Subcutaneous abdominal adipose tissue (tissue), 5 donors: ENCODE results near the gene CNIH1.

Source experiments
- H3K27ac ChIP-seq: one replicate; pipeline ENCODE4 v1.7.0; 2013; ENCODE audit warnings: low read depth, mild to moderate bottlenecking, inconsistent platforms, low read length, moderate library complexity
- H3K27me3 ChIP-seq, 5 donors: one replicate each; pipeline ENCODE4 v1.7.0; 2013; ENCODE audit warnings: low read length in 5 of 5, inconsistent platforms in 1 of 5; ENCODE audit not compliant: control insufficient read depth in 5 of 5, insufficient read depth in 4 of 5
- H3K36me3 ChIP-seq, 5 donors: one replicate each; pipeline ENCODE4 v1.7.0; 2013; ENCODE audit warnings: low read length in 5 of 5; ENCODE audit not compliant: control insufficient read depth in 5 of 5, insufficient read depth in 5 of 5
- H3K4me1 ChIP-seq, 5 donors: one replicate each; pipeline ENCODE4 v1.7.0; 2013; ENCODE audit warnings: low read length in 5 of 5, mild to moderate bottlenecking in 3 of 5, moderate library complexity in 1 of 5; ENCODE audit not compliant: control insufficient read depth in 5 of 5, insufficient read depth in 5 of 5
- H3K4me3 ChIP-seq, 5 donors: one replicate each; pipeline ENCODE4 v1.7.0; 2013; ENCODE audit warnings: low read length in 5 of 5, low read depth in 1 of 5
- H3K9ac ChIP-seq, 5 donors: one replicate each; pipeline ENCODE4 v1.7.0; 2013; ENCODE audit warnings: low read length in 5 of 5, mild to moderate bottlenecking in 4 of 5, moderate library complexity in 3 of 5
- H3K9me3 ChIP-seq, 5 donors: one replicate each; pipeline ENCODE4 v1.7.0; 2013; ENCODE audit warnings: low read length in 5 of 5; ENCODE audit not compliant: control insufficient read depth in 5 of 5
- donor health status: healthy.
- donor health status: healthy.
- donor health status: healthy.
- donor health status: healthy.
- donor health status: healthy.

The CNIH1 gene

GRCh38 chr14:54483073-54483745, 42.0 kb upstream of the CNIH1 start:
- peaks cover 4 to 36% (median 20%) of the 10 kb centered on the region in 5 donors for H3K4me1 ChIP-seq
- H3K9ac ChIP-seq: no peak overlapping the region
- peaks cover 13 to 32% (median 17%) of the 10 kb centered on the region in 5 donors for H3K36me3 ChIP-seq
- H3K4me3 ChIP-seq: no peak overlapping the region
- no peak overlapping the region for H3K27ac ChIP-seq
- no peaks in the 10 kb centered on the region for H3K27me3 ChIP-seq
- H3K9me3 ChIP-seq: no peaks in the 10 kb centered on the region

- Histone ChIP-seq H3K27me3 (no peaks in the 10 kb centered on the region), H3K4me3 (no peak overlapping the region), H3K9ac (no peak overlapping the region), H3K36me3 (peaks cover 16 to 45% (median 19%) of the 10 kb centered on the region in 5 donors), H3K9me3 (no peaks in the 10 kb centered on the region), H3K27ac (no peak overlapping the region), H3K4me1 (peaks cover 1 to 23% (median 8%) of the 10 kb centered on the region in 5 donors)
These were observed 40.5 kb upstream of the CNIH1 start for GRCh38 chr14:54481695-54482094.

GRCh38 chr14:54480830-54481562, 39.8 kb upstream of the CNIH1 start:
- Histone ChIP-seq H3K4me3 (no peak overlapping the region), H3K27ac (no peak overlapping the region), H3K4me1 (peaks cover 0 to 19% (median 5%) of the 10 kb centered on the region in 5 donors), H3K9ac (no peak overlapping the region), H3K9me3 (no peaks in the 10 kb centered on the region), H3K27me3 (no peaks in the 10 kb centered on the region), H3K36me3 (peaks cover 16 to 46% (median 19%) of the 10 kb centered on the region in 5 donors)

- Histone ChIP-seq H3K4me3 (no peak overlapping the region), H3K36me3 (peaks cover 16 to 46% (median 22%) of the 10 kb centered on the region in 5 donors), H3K27ac (no peak overlapping the region), H3K27me3 (no peaks in the 10 kb centered on the region), H3K9ac (peak overlapping the region in 1 of 5 donors; percentile 32), H3K9me3 (no peaks in the 10 kb centered on the region), H3K4me1 (peaks cover 0 to 24% (median 7%) of the 10 kb centered on the region in 5 donors)
These were observed 37.6 kb upstream of the CNIH1 start for GRCh38 chr14:54478636-54479215.

DNA sequence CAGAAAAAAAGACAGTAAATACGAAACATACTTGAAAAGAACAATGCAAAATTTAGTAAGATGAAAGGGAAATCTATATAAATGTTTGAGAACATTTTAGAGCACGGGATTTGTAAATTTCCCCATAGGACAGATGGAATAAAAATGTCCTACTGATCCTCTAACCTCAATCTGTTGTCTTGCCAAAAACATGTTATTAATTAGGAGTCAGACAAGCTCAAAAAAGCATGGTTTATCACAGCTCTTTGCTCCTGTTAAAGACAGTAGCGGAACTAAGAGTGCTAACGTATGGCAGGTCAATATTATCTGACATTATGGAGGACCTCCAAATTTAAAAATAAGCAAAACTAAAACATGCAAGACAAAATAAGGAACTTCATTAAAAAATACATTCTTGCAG, 34.7 kb upstream of the CNIH1 start:
- no peak overlapping the region for H3K27ac ChIP-seq
- peaks cover 0 to 26% (median 7%) of the 10 kb centered on the region in 5 donors for H3K4me1 ChIP-seq
- H3K9me3 ChIP-seq: no peaks in the 10 kb centered on the region
- no peak overlapping the region for H3K4me3 ChIP-seq
- H3K36me3 ChIP-seq: peaks cover 12 to 32% (median 21%) of the 10 kb centered on the region in 5 donors
- no peak overlapping the region for H3K9ac ChIP-seq
- H3K27me3 ChIP-seq: no peaks in the 10 kb centered on the region

DNA sequence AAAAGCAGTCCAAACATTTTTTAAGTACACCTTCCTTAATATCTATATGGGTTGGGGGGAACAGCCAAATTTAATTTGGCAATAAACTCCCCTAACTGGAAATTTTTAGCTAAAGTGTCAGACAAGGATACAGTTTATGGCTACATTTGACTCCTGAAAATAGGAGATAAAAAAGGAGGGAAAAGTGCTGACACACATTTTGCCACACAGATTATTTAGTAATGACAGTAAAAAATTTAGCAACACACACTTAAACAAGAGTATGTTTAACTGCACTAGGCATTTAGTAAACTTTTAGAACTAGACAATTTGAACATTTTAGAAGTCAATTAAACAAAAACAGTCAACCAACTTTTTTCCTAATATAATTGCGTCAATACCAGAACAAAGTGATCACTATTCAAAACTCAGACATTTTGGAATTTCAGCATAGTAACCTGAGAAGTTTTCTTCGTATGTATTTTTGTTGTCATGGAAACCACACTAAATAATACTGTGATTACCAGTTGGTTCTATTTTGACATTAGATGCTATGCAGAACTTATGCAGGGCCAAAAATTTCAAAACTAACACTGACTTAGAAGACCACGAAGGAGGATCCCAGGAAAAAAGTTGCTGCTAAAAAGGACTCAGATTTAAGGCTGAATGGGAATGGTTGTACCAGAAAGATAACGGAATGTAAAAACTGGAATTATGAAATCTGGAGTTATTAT, 34.2 kb upstream of the CNIH1 start:
- Histone ChIP-seq H3K4me1 (peaks cover 0 to 26% (median 7%) of the 10 kb centered on the region in 5 donors), H3K9me3 (no peaks in the 10 kb centered on the region), H3K9ac (no peak overlapping the region), H3K36me3 (peaks cover 14 to 36% (median 26%) of the 10 kb centered on the region in 5 donors), H3K4me3 (no peak overlapping the region), H3K27ac (peak overlapping the region; percentile 15), H3K27me3 (no peaks in the 10 kb centered on the region)

DNA sequence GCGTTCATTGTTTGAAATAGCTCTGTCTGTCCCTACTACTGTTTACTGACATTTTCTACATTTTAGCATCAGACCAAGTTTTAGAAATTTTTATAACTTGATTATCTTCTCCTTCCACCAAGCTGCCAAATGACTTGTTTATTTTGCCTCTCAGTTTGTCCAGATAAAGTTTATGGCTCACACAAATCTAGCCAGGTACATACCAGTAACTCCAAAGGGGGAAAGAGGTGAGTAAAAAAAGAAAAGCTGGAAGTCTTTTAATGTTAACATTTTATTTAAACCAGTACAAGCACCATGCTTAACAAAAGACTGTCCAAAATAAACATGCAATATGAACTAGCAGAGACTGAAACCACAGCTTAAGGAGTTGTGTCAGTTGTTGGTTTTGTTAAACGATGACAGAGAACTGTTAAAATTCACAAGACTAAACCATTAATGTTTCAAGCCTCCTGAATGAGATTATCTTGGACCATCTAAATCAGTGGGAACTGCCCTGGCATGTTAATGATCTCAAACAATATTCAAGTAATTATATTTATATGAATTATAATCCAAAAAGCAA, 33.1 kb upstream of the CNIH1 start:
- peaks cover 14 to 32% (median 24%) of the 10 kb centered on the region in 5 donors for H3K36me3 ChIP-seq
- H3K27ac ChIP-seq: no peak overlapping the region
- no peak overlapping the region for H3K4me3 ChIP-seq
- H3K27me3 ChIP-seq: no peaks in the 10 kb centered on the region
- H3K9me3 ChIP-seq: no peaks in the 10 kb centered on the region
- no peak overlapping the region for H3K9ac ChIP-seq
- peaks cover 0 to 26% (median 7%) of the 10 kb centered on the region in 5 donors for H3K4me1 ChIP-seq

DNA sequence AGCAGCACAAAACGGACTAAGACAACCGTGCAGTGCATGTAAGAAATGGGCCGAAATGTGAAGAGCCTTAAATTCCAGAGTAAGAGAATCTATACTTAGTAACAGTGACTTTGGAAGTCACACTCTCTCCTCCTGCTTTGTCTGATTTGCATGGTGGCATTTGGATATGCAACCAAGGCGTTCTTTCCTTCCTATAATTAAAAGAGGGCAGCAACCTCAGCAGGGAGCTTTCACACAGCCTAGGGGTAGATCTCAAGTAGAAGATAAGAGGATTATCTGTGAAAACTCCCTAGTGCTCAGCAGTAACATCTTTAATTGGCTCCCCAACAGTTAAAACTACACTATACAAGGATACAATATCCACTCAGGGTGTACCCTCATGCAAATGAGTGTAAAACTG, 31.1 kb upstream of the CNIH1 start:
- Histone ChIP-seq H3K4me3 (no peak overlapping the region), H3K9ac (no peak overlapping the region), H3K36me3 (peaks cover 8 to 29% (median 11%) of the 10 kb centered on the region in 5 donors), H3K9me3 (peaks cover 3 to 7% (median 4%) of the 10 kb centered on the region in 5 donors), H3K27me3 (no peaks in the 10 kb centered on the region), H3K4me1 (peaks cover 0 to 18% (median 3%) of the 10 kb centered on the region in 5 donors), H3K27ac (no peak overlapping the region)

- peaks cover 0 to 18% (median 3%) of the 10 kb centered on the region in 5 donors for H3K4me1 ChIP-seq
- H3K4me3 ChIP-seq: no peak overlapping the region
- peaks cover 4 to 8% (median 6%) of the 10 kb centered on the region in 5 donors for H3K9me3 ChIP-seq
- no peak overlapping the region for H3K9ac ChIP-seq
- no peaks in the 10 kb centered on the region for H3K27me3 ChIP-seq
- no peak overlapping the region for H3K27ac ChIP-seq
- peaks cover 3 to 29% (median 11%) of the 10 kb centered on the region in 5 donors for H3K36me3 ChIP-seq
These were observed 30.5 kb upstream of the CNIH1 start for GRCh38 chr14:54471641-54472040.
